Pancreas (tissue), 10 donors: ENCODE results near the gene TSEN2. TPM values are rescaled to one million over a fixed set of nuclear protein-coding genes. Genes with fewer than 3 reads are reported as not detected.
"Not testable (repeated sequence)": the region's sequence is repeated elsewhere in the genome, so short reads cannot be mapped to it uniquely, and the experiment has no call there.

Source experiments
- ATAC-seq, 4 donors: fragments of 200-7000 bp; cut with Tn5 transposase; one replicate each; pipeline versions ENCODE4 v1.8.0 to v1.9.1; 2020; ENCODE audit warnings: mild to moderate bottlenecking in 4 of 4, moderate library complexity in 4 of 4
- DNase-seq, 6 donors: peaks; one replicate each; pipeline ENCODE4 v3.0.0-alpha.2; 2020
- FAIRE-seq: peaks from 2 replicates; lab custom pipeline; 2012; peaks lifted over from hg19 to GRCh38; lab: Jason Lieb, UNC
- H3K27ac ChIP-seq, 4 donors: fragments of 200-600 bp; sonication (generic); 1 replicate in 3 of 4; 2 replicates in 1 of 4; pipeline versions ENCODE4 v1.5.0 to v1.8.0; 2020
- H3K27me3 ChIP-seq, 4 donors: fragments of 200-600 bp; one replicate each; pipeline ENCODE4 v1.8.0; 2021
- H3K36me3 ChIP-seq, 3 donors: fragments of 200-600 bp; sonication (generic) in 1 of 3; one replicate each; pipeline versions ENCODE4 v1.5.0 to v1.8.0; 2020 to 2021
- H3K4me1 ChIP-seq, 3 donors: fragments of 200-600 bp; one replicate each; pipeline ENCODE4 v1.8.0; 2021
- H3K4me3 ChIP-seq, 4 donors: fragments of 200-600 bp; sonication (generic) in 2 of 4; one replicate each; pipeline versions ENCODE4 v1.5.0 to v1.8.0; 2020 to 2021
- H3K9me3 ChIP-seq, 4 donors: fragments of 200-600 bp; one replicate each; pipeline ENCODE4 v1.8.0; 2021
- CTCF ChIP-seq, 4 donors: fragments of 200-600 bp; sonication (generic) in 3 of 4; IDR thresholded peaks; one replicate each; pipeline versions ENCODE4 v1.5.0 to v1.8.0; 2021; ENCODE audit warnings: antibody characterized with exemption in 4 of 4
- WGBS, 2 donors: extraction: QIAGEN DNeasy Blood & Tissue Kit; methylation state at CpG; one replicate each; pipeline ENCODE4 v1.1.7; 2013; 5-methylcytosine and 5-hydroxymethylcytosine counted together
- intact Hi-C, 3 donors: fragments of 100-400 bp; cut with DNase I; formaldehyde crosslinking; loops; one replicate each; pipeline versions ENCODE4 v1.11.1 to v1.14.2; 2022
- polyA plus RNA-seq, 2 donors: library from polyadenylated mRNA; stranded (reverse); fragments of 200-250 nt; gene quantifications; one replicate each; pipeline ENCODE4 v1.2.3, GENCODE V29; 2013
- total RNA-seq, 6 donors: library from RNA; stranded (reverse); fragmentation: NEBNext Ultra II Directional in 4 of 6; extraction: Animal tissue kit (Norgen Biotek cat#: 25700) in 4 of 6; gene quantifications; one replicate each; pipeline versions ENCODE4 v1.2.1 to v1.2.4, GENCODE V29; 2021 to 2023
- donor health status: healthy with polysubstance abuse.
- donor health status: DM: no; HTN: no; CAD: no; lungs with moderate emphysema.
- donor health status: DM: no; HTN: no; CAD: no.
- donor health status: control.
- donor health status: control.
- donor health status: Bipolar disorder and iron deficiency.
- donor health status: DM: yes; HTN: yes; CAD: no.
- donor health status: DM: no; HTN: no; CAD: no.
- donor health status: DM: no; HTN: no; CAD: no.
- donor health status: DM: yes; HTN: yes; CAD: no.

The TSEN2 gene
- total and polyA plus RNA-seq, 8 donors, result 8.7 to 17.0 (median 10.9) TPM

GRCh38 chr3:12447075-12447474, 37.2 kb upstream of the TSEN2 start:
- no peaks in the 10 kb centered on the region for H3K27me3 ChIP-seq
- no peaks in the 10 kb centered on the region for H3K9me3 ChIP-seq
- no peak for ATAC-seq
- H3K36me3 ChIP-seq, result no peaks in the 10 kb centered on the region
- TF ChIP-seq CTCF (IDR thresholded peaks at IDR 0.05), result no peak
- H3K4me3 ChIP-seq, result no peak overlapping the region
- no peak for FAIRE-seq
- intact Hi-C loops, result no loop called here
- 81 to 84% methylated on average over 4 of the region's 4 CpGs for WGBS, 2 donors
- no peak overlapping the region for H3K27ac ChIP-seq
- no peaks in the 10 kb centered on the region for H3K4me1 ChIP-seq
- no peak for DNase-seq

GRCh38 chr3:12448404-12449202, 35.7 kb upstream of the TSEN2 start:
- intact Hi-C loops, FAIRE-seq, H3K4me3 ChIP-seq, H3K36me3 ChIP-seq, H3K9me3 ChIP-seq, H3K4me1 ChIP-seq, H3K27ac ChIP-seq, H3K27me3 ChIP-seq, ATAC-seq: not testable (repeated sequence)
- DNase-seq, result peak in 1 of 6 donors; percentile 27
- WGBS, 2 donors, result 77 to 82% methylated on average over 4 of the region's 4 CpGs

GRCh38 chr3:12449889-12450682, 34.2 kb upstream of the TSEN2 start:
- Histone ChIP-seq H3K9me3 (no peaks in the 10 kb centered on the region), H3K4me1 (no peaks in the 10 kb centered on the region), H3K27ac (no peak overlapping the region), H3K36me3 (no peaks in the 10 kb centered on the region), H3K4me3 (no peak overlapping the region), H3K27me3 (no peaks in the 10 kb centered on the region)
- intact Hi-C loops, result no loop called here
- FAIRE-seq (no peak), ATAC-seq (no peak), DNase-seq (peak in 1 of 6 donors; percentile 3)
- WGBS, 2 donors, result 47 to 54% methylated on average over 8 of the region's 8 CpGs
- no peak for TF ChIP-seq CTCF (IDR thresholded peaks at IDR 0.05)

- WGBS, 2 donors, result 75 to 83% methylated on average over 5 of the region's 5 CpGs
- Histone ChIP-seq H3K27ac (no peak overlapping the region), H3K4me1 (no peaks in the 10 kb centered on the region), H3K4me3 (no peak overlapping the region), H3K27me3 (no peaks in the 10 kb centered on the region), H3K36me3 (no peaks in the 10 kb centered on the region), H3K9me3 (no peaks in the 10 kb centered on the region)
- FAIRE-seq (no peak), ATAC-seq (no peak), DNase-seq (no peak)
- no peak for TF ChIP-seq CTCF (IDR thresholded peaks at IDR 0.05)
- intact Hi-C loops, result no loop called here
These were observed 32.8 kb upstream of the TSEN2 start for GRCh38 chr3:12451481-12451880.

GRCh38 chr3:12451960-12452359, 32.3 kb upstream of the TSEN2 start:
- no peaks in the 10 kb centered on the region for H3K4me1 ChIP-seq
- TF ChIP-seq CTCF (IDR thresholded peaks at IDR 0.05), result no peak
- ATAC-seq (no peak), DNase-seq (peak in 1 of 6 donors; percentile 20), FAIRE-seq (no peak)
- no peak overlapping the region for H3K4me3 ChIP-seq
- H3K27me3 ChIP-seq, result no peaks in the 10 kb centered on the region
- intact Hi-C loops, result no loop called here
- 83 to 86% methylated on average over 1 of the region's 1 CpG for WGBS, 2 donors
- H3K9me3 ChIP-seq, result no peaks in the 10 kb centered on the region
- no peak overlapping the region for H3K27ac ChIP-seq
- H3K36me3 ChIP-seq, result no peaks in the 10 kb centered on the region
